NCI-H1048 (cell line): ENCODE measurements around the gene EPHB2.
"Not testable (repeated sequence)": the region's sequence is repeated elsewhere in the genome, so short reads cannot be mapped to it uniquely, and the experiment has no call there.

Experiments used
- DNase-seq: peaks from one replicate; lab custom pipeline; 2025; lab: John Stamatoyannopoulos, UW

The EPHB2 gene

DNA sequence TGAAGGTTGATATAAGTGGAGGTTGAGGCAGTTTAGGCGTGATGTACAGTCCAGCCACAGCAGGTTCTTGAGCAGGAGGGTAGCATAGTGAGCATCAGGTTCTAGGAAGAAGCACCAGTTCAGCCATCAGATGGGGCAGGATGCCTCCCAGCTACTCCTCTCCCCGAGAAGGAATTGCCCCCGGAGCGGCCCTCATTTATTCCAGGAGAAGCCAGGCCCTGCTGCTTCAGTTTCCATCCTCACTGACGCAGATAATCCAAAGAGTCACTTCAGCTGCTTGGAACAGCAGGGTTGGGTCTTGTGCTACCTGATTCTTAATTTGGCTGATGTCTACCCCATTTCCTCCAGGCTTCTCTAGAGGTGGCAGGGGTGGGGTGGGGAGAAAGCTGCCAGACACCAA lies 207.3 kb downstream of the EPHB2 start:
- no peak for DNase-seq

DNA sequence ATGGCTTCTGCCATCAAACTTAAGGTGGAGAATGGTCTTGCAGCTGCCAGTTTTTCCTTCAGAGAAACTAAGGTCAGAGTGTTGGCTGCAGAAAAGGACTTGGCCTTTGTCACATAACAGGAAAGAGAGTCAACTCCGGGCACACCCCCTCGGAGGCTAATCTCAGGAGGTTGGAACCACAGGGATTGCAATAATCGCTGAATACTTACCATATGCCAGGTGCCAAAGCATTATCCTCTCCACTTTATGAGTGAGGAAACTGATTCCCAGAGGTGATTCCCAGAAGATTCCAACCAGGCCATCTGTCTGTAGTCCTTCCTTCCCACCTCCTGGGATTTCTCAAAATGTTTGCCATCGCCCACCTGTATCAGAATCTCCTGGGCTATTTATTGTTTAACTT lies 208.0 kb downstream of the EPHB2 start:
- no peak for DNase-seq

DNA sequence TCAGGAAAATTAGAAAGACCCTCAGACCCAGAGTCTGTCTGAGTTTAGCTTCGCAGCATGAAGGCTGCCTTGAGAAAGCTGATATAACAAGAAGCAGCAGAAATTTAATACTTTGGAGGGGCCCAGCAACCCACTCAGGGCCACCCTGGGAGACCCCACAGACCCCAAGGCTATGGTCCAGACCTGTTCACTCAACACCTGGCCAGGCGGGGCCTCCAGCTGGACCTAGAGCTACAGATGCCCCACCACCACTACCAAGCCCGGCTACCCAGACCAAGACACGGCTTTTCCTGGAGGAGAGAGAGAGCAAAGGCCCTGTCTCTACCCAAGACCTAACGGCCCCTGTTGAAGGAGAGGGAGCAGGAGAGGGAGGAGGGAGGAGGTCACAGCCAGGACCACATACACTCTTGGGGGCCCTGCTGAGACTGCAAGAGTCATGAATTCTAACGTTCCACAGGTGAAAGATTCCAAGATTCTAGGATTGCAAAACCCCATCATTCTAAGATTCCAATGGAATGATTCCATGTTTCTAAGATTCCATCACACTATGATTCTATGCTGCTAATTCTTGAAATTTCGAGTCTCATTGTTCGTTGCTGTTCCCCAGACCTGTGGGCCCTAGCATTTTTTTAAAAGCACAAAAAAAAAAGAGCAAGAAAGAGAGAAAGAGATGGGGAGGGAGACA lies 208.8 kb downstream of the EPHB2 start:
- no peak for DNase-seq

DNA sequence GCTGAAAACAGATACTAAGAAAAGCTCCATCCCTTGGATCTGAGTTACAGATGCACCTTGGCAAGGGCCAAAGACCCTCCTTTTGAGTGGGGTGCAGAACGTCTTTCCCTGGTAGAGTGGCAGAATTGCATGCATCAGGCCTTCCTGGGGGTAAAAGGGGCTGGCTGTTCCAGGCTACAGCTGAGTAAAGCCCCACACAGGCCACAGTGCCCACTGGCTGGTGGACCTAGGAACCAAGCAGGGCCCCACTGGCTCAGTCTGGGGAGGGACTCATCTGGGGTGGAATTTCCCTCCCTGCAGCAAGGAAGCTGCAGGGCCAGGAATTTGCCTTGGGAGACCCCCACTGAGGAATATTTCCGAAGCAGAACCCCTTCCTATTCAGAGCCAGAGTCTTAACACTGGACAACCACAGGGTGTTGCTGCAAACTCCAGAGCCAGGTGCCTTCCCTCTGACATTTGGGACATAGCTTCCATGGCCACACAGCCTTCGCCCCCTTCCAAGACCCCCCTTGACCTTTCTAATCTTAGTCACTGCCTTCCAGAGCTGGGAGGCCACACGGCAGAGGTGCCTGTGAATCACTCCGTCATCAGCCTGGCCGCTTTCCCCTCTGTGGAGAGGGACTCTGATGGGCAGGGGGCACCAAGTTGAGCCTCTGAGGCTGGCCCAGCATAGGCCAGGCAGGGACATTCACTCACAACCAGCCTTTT lies 209.5 kb downstream of the EPHB2 start:
- DNase-seq, result no peak

DNA sequence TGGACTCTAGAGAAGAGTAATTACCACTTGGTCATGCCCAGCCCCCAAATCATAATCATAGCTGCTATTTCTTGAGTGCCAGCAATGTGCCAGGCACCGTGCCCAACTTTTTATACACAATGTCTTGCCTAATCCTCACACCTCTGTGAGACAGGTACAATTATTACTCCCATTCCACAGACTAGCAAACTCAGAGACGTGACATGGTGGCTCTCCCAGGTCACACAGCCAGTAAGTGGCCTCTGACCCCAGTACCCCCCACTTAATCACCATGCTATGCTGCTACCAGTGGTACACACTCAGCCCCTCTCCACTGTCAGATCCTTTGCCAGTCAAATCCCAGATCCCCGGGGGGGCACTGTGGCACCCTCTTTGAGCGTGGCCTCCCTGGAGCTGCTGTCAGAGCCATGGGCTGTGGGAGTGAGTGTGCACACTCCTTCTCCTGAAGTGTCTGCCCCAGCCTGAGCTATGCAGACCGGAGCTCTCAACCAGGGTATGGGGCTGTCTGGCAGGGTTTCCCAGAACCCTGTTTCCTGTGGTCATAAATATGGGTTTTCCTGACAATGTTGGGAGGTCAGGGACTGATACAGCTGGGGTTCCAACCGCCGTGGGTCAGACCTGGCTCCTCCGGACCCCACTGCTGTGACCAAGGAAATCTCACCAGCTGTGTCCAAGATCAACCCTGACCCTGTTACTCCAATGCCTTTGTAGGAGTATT lies 210.3 kb downstream of the EPHB2 start:
- no peak for DNase-seq

DNA sequence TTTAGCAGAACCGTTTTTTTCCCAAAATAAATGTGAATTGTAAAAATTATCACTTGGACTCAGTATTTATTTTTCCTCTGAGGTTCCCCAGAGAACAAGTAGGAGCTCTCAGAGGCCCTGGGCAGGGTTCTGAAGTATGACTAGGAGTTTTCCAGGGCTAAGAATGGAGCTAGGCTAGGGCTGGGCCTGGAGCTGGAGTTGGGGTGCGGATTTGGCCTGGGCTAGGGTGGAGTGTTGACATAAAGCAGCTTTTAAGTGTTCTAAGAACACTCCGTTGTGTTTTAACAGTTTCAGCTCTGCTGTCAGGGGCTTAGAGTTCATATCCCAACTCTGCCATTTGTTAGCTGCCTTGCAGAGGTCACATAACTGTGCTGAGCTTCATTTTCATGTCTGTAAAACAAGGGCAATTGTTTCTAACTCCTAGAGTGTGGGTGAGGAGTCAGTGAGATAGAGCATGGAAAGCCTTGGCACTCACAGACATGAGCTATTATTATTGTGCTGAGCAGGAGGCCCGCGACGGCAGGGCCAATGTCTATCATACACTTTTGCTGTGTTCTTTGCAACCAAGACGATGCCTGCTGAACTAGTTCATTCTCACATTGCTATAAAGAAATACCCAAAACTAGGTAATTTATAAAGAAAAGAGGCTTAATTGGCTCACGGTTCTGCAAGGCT lies 210.9 kb downstream of the EPHB2 start:
- no peak for DNase-seq

DNA sequence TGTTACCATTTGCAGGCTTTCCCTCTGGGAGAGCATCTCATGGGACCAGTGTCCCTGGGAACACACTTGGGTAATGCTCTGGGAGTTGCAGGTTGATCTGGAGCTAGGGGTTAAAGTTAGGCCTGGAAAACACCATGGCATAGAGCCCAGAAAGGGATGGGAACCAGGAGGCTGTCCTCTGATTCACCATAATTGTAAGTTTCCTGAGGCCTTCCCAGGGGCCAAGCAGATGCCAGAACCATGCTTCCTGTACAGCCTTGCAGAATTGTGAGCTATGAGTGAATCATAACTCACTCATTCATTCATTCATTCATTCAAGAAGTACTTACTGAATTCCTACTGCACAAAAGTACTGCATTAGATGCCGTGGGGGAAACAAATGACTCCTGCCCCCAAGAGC lies 212.0 kb downstream of the EPHB2 start:
- DNase-seq, result no peak

DNA sequence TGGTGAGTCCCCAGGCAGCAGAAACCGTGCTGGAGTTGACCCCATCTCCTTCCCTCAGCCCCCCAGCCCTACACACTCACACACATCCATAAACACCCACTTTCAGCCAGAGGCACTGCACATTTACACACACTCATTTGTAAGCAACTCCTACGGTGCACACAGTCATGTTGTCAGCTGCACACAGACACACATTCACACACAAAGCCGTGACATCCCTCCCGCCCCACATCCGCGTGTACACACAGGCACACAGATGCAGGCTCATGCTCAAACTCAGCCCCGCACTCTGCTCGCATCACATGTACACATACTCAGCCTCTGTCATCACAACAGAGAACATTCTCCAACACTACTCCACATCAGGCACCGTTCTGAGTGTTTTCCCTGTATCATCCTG lies 214.5 kb downstream of the EPHB2 start:
- no peak for DNase-seq

DNA sequence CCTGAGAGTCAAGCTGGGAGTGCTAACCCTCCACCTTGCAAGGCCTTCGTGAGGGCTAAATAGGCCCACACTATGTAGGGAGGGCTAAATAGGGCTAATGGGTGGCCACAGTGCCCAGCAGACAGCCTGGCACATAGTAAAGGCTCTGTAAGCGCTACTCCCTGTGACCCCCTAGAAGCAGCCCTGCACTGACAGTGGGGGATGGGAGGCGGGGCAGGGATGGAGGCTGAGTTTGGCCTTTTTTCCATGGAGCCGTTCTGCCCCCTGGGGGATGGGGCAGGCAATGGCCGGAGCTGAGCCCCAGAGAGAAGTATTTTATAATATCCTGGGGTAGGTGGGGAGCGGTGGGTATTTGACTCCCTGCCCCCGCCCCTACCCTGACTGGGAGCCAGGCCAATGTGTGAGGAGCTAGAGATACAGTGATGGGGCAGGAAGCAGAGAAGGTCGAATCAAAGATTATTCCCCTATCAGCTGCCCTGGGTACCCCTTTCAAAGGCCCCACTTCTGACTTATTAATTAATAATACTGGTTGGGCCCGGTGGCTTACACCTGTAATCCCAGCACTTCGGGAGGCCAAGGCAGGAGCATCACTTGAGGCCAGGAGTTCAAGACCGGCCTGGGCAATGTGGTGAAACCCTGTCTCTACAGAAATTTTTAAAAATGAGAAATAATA lies 219.7 kb downstream of the EPHB2 start:
- DNase-seq, result no peak

DNA sequence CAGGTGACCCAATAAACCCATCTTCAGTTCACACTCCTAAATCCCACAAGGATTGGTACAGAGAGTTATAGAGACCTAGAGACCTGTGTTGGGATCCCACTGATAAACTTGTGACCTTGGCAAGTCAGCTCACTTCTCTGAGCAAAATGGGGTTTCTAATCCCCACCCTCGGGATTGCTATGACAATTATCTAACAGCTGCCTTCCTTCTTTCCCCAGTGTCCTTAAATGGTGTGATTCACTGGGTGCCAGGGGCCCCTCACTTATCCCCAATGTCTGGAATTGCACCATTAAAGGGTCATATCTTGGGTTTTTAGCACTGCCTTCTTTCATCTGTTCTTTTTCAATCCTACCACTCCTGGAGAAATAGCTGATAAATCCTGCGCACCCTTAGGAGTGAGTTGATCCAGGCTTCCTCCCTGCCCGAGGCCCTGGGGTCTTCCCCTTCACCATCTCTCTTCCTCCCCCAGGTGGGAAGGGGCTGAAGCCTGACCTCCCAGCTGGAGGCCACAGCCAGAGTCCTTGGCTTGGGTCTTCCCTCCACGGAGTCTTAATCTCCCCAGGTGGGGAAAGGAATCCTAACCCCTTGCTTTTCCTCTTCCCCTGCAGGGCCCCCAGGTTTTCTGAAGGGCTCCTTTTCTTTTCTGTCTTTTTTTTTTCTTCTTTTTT lies 222.3 kb downstream of the EPHB2 start:
- no peak for DNase-seq

DNA sequence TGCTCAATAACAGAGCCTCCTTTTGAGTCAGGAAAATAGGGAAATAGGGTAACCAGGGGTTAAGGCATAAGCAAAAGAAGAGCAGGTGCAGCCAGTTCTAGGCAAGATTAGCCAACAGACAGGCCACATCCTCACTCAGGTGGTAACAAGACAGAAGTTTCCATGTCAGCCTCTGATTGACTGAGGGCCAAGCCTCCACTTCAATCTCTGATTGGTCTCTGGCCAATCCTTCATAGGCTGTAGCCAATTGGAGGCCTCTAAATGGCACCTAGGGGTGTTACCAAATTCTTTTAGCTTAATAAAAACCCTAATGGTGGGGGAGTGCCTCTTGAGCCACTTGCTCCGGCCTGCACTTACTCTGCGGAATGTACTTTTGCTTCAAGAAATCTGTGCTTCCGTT lies 224.8 kb downstream of the EPHB2 start:
- DNase-seq, result no peak

DNA sequence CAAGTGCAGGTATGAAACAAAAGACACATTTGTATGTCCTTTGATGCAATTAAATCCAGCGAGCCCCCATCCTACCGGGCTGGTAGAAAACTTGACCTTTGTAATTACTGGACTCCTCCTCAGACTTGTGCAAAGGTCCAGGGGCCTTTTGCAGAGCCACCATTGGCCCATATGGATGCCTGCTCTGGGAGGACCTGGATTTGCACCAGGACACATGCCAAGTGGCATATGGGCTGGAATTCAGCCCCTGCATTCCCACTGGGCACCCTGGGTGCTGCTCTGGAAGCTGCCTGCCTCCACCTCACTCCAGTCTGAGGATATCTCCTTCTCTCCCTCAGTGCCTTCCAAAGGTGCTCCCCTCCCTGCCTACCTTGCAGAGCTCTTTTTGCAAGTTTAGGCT lies 226.0 kb downstream of the EPHB2 start:
- DNase-seq, result no peak

DNA sequence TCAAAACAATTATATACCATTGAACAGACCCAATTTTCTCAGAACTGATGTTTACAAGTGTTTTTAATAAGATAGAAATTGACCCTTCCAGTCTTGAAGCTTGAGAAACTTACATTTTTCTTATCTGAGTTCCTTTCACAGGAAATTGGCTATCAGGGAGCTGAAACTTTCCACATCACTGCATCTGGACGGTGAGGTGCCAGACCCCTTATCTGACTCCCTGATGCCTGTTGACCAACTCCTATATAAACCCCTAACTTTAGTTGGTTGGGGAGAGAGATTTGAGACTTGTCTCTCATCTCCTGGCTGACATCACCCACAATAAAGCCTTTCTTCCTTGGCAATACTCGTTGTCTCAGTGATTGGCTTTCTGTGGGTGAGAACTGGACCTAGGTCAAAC lies 230.6 kb downstream of the EPHB2 start:
- no peak for DNase-seq

DNA sequence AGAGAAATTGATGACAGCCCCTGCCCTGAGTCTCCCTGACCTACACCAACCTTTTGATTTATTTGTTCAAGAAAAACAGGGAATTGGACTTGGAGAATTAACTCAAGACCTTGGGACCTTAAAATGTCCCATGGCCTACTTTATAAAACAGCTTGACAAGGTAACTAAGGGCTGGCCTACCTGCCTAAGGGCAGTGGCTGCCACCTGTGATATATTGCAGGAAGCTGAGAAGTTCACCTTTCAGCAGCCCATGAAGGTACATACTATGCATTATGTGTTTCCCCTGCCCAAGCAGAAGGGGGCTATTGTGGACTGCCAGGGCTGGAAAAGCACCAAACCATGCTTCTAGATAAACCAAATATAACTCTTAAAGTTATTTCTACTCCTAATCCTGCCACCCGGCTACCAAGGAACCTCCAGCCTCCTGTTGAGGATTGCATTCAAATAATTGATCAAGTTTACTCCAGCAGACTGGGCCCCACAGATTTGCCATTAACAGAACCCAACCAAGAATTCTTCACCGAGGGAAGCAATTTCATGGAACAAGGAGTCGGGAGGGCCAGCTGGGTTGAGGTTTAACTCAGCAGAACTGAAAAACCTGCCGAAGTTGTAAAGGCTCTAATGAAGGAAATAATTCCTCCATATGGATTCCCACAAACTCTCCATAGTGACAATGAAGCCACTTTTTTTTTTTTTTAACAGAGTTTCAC lies 233.9 kb downstream of the EPHB2 start:
- DNase-seq, result no peak

DNA sequence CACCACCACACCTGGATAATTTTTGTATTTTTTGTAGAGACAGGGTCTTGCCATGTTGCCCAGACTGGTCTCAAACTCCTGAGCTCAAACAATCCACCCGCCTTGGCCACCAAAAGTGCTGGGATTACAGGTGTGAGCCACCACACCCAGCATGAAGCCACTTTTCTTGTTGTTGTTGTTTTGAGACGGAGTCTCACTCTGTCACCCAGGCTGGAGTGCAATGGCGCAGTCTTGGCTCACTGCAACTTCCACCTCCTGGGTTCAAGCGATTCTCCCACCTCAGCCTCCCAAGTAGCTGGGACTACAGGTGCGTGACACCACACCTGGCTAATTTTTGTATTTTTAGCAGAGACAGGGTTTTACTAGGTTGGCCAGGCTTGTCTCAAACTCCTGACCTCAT lies 234.5 kb downstream of the EPHB2 start:
- not testable (repeated sequence) for DNase-seq

DNA sequence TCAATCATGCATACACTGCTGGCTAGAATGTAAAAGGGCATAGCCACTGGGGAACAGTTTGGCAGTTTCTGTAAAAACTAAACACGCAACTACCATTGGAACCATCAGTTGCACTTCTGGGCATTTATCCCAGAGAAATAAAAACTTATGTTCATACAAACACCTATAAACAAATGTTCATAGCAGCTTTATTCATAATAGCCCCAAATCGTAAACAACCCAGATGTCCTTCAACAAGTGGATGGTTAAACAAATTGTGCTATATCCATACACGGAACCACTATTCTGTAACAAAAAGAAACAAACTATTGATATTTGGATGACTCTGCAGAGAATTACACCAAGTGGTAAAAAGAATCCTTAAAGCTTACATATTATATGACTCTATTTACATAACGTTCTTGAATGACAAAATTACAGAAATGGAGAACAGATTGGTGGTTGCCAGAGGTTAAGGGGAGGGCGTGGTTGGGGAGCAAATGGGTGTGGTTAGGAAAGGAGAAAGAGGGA lies 239.2 kb downstream of the EPHB2 start:
- DNase-seq, result no peak

DNA sequence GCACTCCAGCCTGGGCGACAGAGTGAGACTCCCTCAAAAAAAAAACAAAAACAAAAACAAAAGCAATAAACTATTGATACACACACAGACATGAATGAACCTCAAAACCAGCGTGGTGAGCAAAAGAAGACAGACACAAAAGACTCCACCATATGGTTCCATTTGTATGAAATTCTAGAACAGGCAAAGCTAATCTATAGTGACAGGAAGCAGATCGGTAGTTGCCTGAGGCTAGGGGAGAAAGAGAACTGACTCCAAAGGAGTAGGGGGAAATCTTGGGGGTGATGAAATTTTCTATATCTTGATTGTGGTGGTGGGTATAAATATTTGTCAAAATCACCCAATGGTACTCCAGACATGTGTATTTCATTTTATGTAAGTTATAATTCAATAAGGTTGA lies 241.2 kb downstream of the EPHB2 start:
- no peak for DNase-seq

DNA sequence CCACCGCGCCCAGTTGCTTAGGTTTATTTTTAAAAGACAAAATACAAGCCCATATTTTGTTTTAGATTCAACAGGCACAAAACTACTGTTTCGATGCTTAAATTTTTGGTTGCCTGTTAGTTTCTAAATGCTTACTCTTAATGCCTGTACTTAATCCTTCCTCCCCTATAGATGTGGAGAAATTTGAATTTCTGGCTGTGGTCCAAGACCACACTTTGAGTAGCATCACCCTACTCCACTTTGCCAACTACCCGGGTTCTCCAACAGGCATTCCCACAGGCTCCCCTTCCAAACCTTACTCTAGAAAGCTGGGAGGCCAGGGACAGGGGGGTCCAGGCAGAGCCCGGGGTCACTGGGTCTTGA lies 242.0 kb downstream of the EPHB2 start:
- DNase-seq, result no peak

DNA sequence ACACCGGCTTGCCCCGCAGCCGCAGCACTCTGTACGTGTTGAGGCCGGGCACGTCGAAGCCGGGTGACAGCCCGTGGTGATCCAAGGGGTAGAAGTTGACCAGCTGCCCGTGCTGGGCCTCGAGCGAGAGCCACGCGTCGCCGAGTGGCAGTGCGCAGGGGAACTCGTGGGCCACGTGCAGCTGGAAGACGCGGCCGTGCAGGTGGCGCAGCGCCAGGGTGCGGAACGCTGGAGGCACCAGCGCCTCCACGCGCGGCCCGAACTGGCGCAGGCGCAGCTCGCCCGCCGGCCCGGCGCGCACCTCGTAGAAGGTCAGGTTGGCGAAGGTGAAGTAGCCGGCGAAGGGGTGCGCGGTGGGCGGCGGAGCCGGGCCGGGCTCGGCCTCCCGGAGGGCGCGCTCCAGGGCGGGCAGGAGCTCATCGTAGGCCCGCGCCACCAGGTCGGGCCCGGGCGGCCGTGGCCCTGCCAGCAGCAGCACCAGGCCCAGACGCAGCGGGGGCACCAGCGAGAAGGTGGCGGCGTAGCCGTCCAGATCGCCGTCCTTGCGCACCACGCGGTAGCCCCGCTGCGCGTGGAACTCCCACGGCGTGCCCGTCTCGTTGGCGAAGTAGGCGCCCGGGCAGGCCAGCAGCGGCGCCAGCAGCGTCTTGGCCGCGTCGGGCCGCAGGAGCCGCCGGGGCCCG lies 242.6 kb downstream of the EPHB2 start:
- DNase-seq, result no peak

DNA sequence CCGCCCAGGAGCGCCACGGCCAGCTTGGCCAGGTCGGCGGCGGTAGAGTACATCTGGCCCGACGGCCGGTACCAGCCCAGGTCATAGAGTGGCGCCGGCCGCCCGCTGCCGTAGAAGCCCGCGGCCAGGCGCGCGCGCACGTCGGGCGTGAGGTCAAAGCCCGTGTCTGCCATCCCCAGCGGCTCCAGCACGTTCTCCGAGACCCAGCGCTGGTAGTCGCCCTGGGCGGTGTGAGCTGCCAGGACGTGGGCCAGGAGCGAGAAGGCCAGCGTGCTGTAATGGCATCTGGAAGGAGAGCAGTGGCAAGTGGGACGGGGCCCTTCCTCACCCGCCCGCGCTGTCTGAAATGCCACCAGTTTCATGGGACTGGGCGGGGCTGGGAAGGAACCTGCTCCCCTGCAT lies 243.1 kb downstream of the EPHB2 start:
- no peak for DNase-seq
